Stomach (tissue), 4 donors: ENCODE data around the gene GPR37.

Experiments used
- EP300 ChIP-seq: sonication (generic); formaldehyde crosslinking; IDR thresholded peaks from one replicate; pipeline ENCODE4 v1.6.1; 2017; ENCODE audit warnings: antibody characterized with exemption
- POLR2A ChIP-seq, 4 donors: fragments of 450-650 bp; IDR thresholded peaks; one replicate each; pipeline ENCODE4 v1.6.1; 2016; ENCODE audit warnings: antibody characterized with exemption in 4 of 4, control low read depth in 2 of 4, mild to moderate bottlenecking in 1 of 4, moderate library complexity in 1 of 4
- TF ChIP-seq, protein P1 (sequence below), 7 experiments: fragments of 450-650 bp in 4 of 7; fragments of 200-600 bp in 3 of 7; sonication (generic) in 3 of 7; IDR thresholded peaks; one replicate each; pipeline ENCODE4 v1.5.1; 2016 to 2019; ENCODE audit warnings: antibody characterized with exemption in 7 of 7, control low read depth in 2 of 7, mild to moderate bottlenecking in 1 of 7

DNA sequence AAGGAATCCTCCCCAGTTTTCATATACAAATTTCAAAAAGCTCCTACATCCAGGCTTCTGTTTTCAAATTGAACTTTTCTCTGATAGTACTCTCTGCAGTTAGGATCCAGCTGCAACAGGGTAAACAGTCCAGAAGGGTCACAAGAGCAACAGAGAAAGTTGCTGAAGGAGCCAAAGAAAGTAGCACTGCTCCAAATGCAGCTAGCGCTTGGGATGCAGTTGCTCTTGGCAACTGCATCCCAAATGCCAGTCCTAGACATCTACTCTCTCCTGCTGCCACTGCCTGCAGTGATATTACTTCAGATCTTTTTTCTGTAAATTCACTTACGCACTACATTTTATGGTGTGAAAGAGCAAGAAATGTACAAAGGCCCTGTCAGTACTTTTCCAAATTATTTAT, 14.6 kb downstream of the GPR37 start:
- no peak for TF ChIP-seq POLR2A (IDR thresholded peaks at IDR 0.05)
- TF ChIP-seq, protein P1, sequence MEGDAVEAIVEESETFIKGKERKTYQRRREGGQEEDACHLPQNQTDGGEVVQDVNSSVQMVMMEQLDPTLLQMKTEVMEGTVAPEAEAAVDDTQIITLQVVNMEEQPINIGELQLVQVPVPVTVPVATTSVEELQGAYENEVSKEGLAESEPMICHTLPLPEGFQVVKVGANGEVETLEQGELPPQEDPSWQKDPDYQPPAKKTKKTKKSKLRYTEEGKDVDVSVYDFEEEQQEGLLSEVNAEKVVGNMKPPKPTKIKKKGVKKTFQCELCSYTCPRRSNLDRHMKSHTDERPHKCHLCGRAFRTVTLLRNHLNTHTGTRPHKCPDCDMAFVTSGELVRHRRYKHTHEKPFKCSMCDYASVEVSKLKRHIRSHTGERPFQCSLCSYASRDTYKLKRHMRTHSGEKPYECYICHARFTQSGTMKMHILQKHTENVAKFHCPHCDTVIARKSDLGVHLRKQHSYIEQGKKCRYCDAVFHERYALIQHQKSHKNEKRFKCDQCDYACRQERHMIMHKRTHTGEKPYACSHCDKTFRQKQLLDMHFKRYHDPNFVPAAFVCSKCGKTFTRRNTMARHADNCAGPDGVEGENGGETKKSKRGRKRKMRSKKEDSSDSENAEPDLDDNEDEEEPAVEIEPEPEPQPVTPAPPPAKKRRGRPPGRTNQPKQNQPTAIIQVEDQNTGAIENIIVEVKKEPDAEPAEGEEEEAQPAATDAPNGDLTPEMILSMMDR (IDR thresholded peaks at IDR 0.05): no peak
- no peak for TF ChIP-seq EP300
